ENCODE results near the gene DAZAP2. TPM values are rescaled to one million over a fixed set of nuclear protein-coding genes. Genes with fewer than 3 reads are reported as not detected.

DAZAP2 gene
- total and polyA plus RNA-seq, 9 of the 15 experiments (the other 6 are each of a cell fraction or from before 2014, with no cell fraction given): 116 to 668 (median 227) TPM

GRCh38 chr12:51270067-51270950, 31.7 kb downstream of the DAZAP2 start, which contains the start of gene SMAGP (continued):
- TF ChIP-seq ESRRA (IDR thresholded peaks at IDR 0.05; ENCODE audit: borderline replicate concordance, low read depth) (no peak), ZNF324 (CRISPR knock-in tag; IDR thresholded peaks at IDR 0.05) (no peak), ZNF79 (CRISPR knock-in tag; IDR thresholded peaks at IDR 0.05; ENCODE audit: low read depth) (no peak), ELF4 (CRISPR knock-in tag; IDR thresholded peaks at IDR 0.05) (no peak), CC2D1A (IDR thresholded peaks at IDR 0.05) (0 out of 2 replicates have a peak, but pooled peaks have one; percentile 35), PTRF (tag; IDR thresholded peaks at IDR 0.05) (no peak), SMARCA5 (IDR thresholded peaks at IDR 0.05) (no peak), ATF3 (IDR thresholded peaks at IDR 0.05) (no peak), ATF3 (CRISPR knock-in tag; conservative IDR thresholded peaks at IDR 0.05) (no peak), CREB1 (IDR thresholded peaks at IDR 0.05) (0 out of 2 replicates have a peak, but pooled peaks have one; percentile 58), CREB1 (CRISPR knock-in tag; IDR thresholded peaks at IDR 0.05) (peak; percentile 50; the same call in 1 of the 2 replicates)
- TF ChIP-seq, protein P1, sequence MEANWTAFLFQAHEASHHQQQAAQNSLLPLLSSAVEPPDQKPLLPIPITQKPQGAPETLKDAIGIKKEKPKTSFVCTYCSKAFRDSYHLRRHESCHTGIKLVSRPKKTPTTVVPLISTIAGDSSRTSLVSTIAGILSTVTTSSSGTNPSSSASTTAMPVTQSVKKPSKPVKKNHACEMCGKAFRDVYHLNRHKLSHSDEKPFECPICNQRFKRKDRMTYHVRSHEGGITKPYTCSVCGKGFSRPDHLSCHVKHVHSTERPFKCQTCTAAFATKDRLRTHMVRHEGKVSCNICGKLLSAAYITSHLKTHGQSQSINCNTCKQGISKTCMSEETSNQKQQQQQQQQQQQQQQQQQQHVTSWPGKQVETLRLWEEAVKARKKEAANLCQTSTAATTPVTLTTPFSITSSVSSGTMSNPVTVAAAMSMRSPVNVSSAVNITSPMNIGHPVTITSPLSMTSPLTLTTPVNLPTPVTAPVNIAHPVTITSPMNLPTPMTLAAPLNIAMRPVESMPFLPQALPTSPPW (CRISPR knock-in tag; IDR thresholded peaks at IDR 0.05): peak; percentile 83
- TF ChIP-seq, protein P2, sequence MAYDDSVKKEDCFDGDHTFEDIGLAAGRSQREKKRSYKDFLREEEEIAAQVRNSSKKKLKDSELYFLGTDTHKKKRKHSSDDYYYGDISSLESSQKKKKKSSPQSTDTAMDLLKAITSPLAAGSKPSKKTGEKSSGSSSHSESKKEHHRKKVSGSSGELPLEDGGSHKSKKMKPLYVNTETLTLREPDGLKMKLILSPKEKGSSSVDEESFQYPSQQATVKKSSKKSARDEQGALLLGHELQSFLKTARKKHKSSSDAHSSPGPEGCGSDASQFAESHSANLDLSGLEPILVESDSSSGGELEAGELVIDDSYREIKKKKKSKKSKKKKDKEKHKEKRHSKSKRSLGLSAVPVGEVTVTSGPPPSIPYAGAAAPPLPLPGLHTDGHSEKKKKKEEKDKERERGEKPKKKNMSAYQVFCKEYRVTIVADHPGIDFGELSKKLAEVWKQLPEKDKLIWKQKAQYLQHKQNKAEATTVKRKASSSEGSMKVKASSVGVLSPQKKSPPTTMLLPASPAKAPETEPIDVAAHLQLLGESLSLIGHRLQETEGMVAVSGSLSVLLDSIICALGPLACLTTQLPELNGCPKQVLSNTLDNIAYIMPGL (CRISPR knock-in tag; IDR thresholded peaks at IDR 0.05): no peak
- TF ChIP-seq, protein P3, sequence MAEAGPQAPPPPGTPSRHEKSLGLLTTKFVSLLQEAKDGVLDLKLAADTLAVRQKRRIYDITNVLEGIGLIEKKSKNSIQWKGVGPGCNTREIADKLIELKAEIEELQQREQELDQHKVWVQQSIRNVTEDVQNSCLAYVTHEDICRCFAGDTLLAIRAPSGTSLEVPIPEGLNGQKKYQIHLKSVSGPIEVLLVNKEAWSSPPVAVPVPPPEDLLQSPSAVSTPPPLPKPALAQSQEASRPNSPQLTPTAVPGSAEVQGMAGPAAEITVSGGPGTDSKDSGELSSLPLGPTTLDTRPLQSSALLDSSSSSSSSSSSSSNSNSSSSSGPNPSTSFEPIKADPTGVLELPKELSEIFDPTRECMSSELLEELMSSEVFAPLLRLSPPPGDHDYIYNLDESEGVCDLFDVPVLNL (CRISPR knock-in tag; IDR thresholded peaks at IDR 0.05; ENCODE audit: low read depth): no peak

All from K562 (cell line).